SU-DHL-6 (cell line): Measurements from ENCODE around the gene TNIK.

Experiments used
- H2AFZ ChIP-seq: fragments of 200-600 bp; sonication (generic); 2 replicates; pipeline ENCODE4 v1.6.1; 2014; ENCODE audit warnings: low read depth, mild to moderate bottlenecking, moderate library complexity, mixed read lengths, antibody characterized with exemption, low read length; ENCODE audit not compliant: severe bottlenecking
- H3F3A ChIP-seq: fragments of 200-600 bp; shearing (Covaris generic); 2 replicates; pipeline ENCODE4 v1.6.0; 2016; ENCODE audit warnings: antibody characterized with exemption, mild to moderate bottlenecking; ENCODE audit not compliant: insufficient read depth
- H3K27ac ChIP-seq: fragments of 200-600 bp; sonication (generic); 2 replicates; pipeline ENCODE4 v1.5.1; 2016; ENCODE audit warnings: low read depth, mild to moderate bottlenecking, low read length, moderate library complexity, mixed read lengths
- H3K27me3 ChIP-seq: fragments of 200-600 bp; sonication (generic), shearing (Covaris generic); 2 replicates; pipeline ENCODE4 v1.6.0; 2014; ENCODE audit warnings: mild to moderate bottlenecking, low read length
- H3K36me3 ChIP-seq: fragments of 200-600 bp; sonication (generic); 2 replicates; pipeline ENCODE4 v1.6.1; 2014; ENCODE audit warnings: mild to moderate bottlenecking, low read length, mixed read lengths
- H3K4me2 ChIP-seq: fragments of 300-600, 200-600 bp; shearing (Covaris generic), sonication (generic); 2 replicates; pipeline ENCODE4 v1.6.0; 2014; ENCODE audit warnings: low read length, low read depth, mild to moderate bottlenecking; ENCODE audit not compliant: poor library complexity, severe bottlenecking
- H3K4me3 ChIP-seq: fragments of 200-600 bp; sonication (generic); 2 replicates; pipeline ENCODE4 v1.5.1; 2014; ENCODE audit warnings: antibody characterized with exemption, low read length, mild to moderate bottlenecking, mixed read lengths; ENCODE audit not compliant: insufficient read depth, poor library complexity, severe bottlenecking
- H3K79me2 ChIP-seq: fragments of 200-600 bp; sonication (generic); 2 replicates; pipeline ENCODE4 v1.6.1; 2014; ENCODE audit warnings: mild to moderate bottlenecking, low read length, moderate library complexity; ENCODE audit not compliant: insufficient read depth
- H3K9ac ChIP-seq: fragments of 200-600 bp; sonication (generic); 2 replicates; pipeline ENCODE4 v1.7.0; 2014; ENCODE audit warnings: mild to moderate bottlenecking, low read length
- H3K9me2 ChIP-seq: fragments of 200-600 bp; sonication (generic); replicated peaks from 2 replicates; pipeline ENCODE4 v1.6.1; 2014; ENCODE audit warnings: low read length; ENCODE audit not compliant: insufficient read depth
- H3K9me3 ChIP-seq: fragments of 200-600 bp; sonication (generic); 2 replicates; pipeline ENCODE4 v1.6.1; 2014; ENCODE audit warnings: low read length, mixed read lengths; ENCODE audit not compliant: insufficient read depth
- H4K20me1 ChIP-seq: fragments of 200-600 bp; sonication (generic); 2 replicates; pipeline ENCODE4 v1.6.1; 2014; ENCODE audit warnings: low read depth, mild to moderate bottlenecking, antibody characterized with exemption, low read length, moderate library complexity, mixed read lengths
- CTCF ChIP-seq: fragments of 200-600 bp; sonication (generic); IDR thresholded peaks from one replicate; pipeline ENCODE4 v1.5.1; 2017; ENCODE audit warnings: antibody characterized with exemption, mild to moderate bottlenecking, low read length, moderate library complexity; ENCODE audit not compliant: insufficient read depth, poor library complexity, severe bottlenecking
- EZH2phosphoT487 ChIP-seq: fragments of 200-600 bp; sonication (generic), shearing (Covaris generic); conservative IDR thresholded peaks from 2 replicates; pipeline ENCODE4 v1.6.1; 2018; ENCODE audit warnings: mild to moderate bottlenecking, antibody characterized with exemption, low read length, moderate library complexity, mixed read lengths

TNIK gene

GRCh38 chr3:171416666-171417065, 43.5 kb downstream of the TNIK start:
- Histone ChIP-seq H3K9me2 (no peaks in the 10 kb centered on the region), H3K36me3 (no peaks in the 10 kb centered on the region), H3K79me2 (no peaks in the 10 kb centered on the region), H3K9ac (no peak overlapping the region), H3K4me3 (no peak overlapping the region), H3K9me3 (no peaks in the 10 kb centered on the region), H3K27me3 (no peaks in the 10 kb centered on the region), H3F3A (no peaks in the 10 kb centered on the region), H4K20me1 (no peaks in the 10 kb centered on the region), H3K4me2 (no peak overlapping the region), H3K27ac (no peak overlapping the region), H2AFZ (no peak overlapping the region)
- TF ChIP-seq CTCF (no peak), EZH2phosphoT487 (no peak)

DNA sequence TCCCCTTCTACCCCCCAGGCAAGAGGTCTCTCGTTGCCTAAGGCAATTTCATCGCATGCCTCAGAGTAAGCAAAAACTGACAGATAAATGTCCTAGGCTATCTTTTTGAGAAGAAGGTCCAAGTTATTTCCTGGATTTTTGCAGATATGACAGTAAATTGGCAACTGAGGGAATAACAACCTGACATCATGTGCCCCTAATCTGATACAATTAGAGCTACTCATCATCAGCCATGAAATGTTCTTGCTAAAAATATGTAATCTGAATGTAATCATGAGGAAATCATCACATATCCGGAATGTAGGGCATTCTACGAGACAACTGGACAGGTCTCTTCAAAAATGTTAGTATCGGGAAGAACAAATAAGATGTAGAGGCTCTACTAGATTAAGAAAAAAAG, 44.1 kb downstream of the TNIK start:
- no peak overlapping the region for H3K4me3 ChIP-seq
- no peak overlapping the region for H3K9ac ChIP-seq
- no peaks in the 10 kb centered on the region for H3K9me3 ChIP-seq
- H3K9me2 ChIP-seq = no peaks in the 10 kb centered on the region
- H3K4me2 ChIP-seq = no peak overlapping the region
- H3K36me3 ChIP-seq = no peaks in the 10 kb centered on the region
- H3K27ac ChIP-seq = no peak overlapping the region
- no peaks in the 10 kb centered on the region for H4K20me1 ChIP-seq
- no peak overlapping the region for H2AFZ ChIP-seq
- H3K27me3 ChIP-seq = no peaks in the 10 kb centered on the region
- no peaks in the 10 kb centered on the region for H3K79me2 ChIP-seq
- TF ChIP-seq CTCF (no peak), EZH2phosphoT487 (no peak)
- no peaks in the 10 kb centered on the region for H3F3A ChIP-seq

GRCh38 chr3:171415070-171415469, 45.1 kb downstream of the TNIK start:
- H3K9me2 ChIP-seq = no peaks in the 10 kb centered on the region

More at GRCh38 chr3:171415070-171415469, 45.1 kb downstream of the TNIK start:
- Histone ChIP-seq H3K9ac (no peak overlapping the region), H3K4me3 (no peak overlapping the region), H2AFZ (no peak overlapping the region), H3K4me2 (no peak overlapping the region), H3K27ac (no peak overlapping the region), H3F3A (no peaks in the 10 kb centered on the region), H3K9me3 (no peaks in the 10 kb centered on the region), H3K36me3 (no peaks in the 10 kb centered on the region), H3K27me3 (no peaks in the 10 kb centered on the region), H3K79me2 (no peaks in the 10 kb centered on the region), H4K20me1 (no peaks in the 10 kb centered on the region)
- TF ChIP-seq EZH2phosphoT487 (no peak), CTCF (no peak)
